Measurements from ENCODE around the gene FGFR3. TPM values are rescaled to one million over a fixed set of nuclear protein-coding genes. Genes with fewer than 3 reads are reported as not detected.

FGFR3 gene
- total RNA-seq, 1 experiment from 2014 or later: 8.2 TPM

DNA sequence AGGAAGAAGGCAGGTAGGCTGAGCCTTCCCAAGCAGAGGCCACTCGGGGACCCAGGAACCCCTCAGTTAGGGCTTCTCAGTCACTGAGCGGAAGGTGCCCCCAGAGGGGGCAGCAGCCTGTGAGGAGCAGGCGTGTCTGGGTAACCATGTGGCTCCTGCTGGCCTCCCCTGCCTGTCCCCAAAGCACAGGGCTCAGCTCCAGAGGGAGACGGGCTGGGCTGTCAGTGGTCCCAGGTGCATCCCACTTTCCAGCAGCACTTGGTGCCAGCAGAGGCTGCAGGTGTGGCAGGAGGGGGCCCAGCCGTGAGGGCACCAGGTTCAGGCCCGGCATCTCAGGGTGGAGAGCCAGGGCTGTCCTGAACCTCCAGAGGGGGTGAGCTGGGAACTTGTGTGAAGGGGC, 49.1 kb upstream of the FGFR3 start:
- no TSS peak for BruUV-seq (replicated peaks)
- ChIA-PET CTCF (no interaction called here), POLR2A (no interaction called here)
- H3K27me3 ChIP-seq (ENCODE audit: control insufficient read depth, insufficient read depth, low read length): no peaks in the 10 kb centered on the region
- H3K4me3 ChIP-seq (ENCODE audit: low read depth in 2 of 2, low read length in 2 of 2): no peak overlapping the region
- in situ Hi-C loops (cut with HindIII; ENCODE audit: low pct_unique_long_range_greater_than_20kb, low sequenced_read_pairs) (no loop called here), intact Hi-C loops (cut with micrococcal nuclease; ENCODE audit: unreplicated experiment) (no loop called here)
- ATAC-seq: no peak
- H3K4me1 ChIP-seq (ENCODE audit: control insufficient read depth, insufficient read depth, low read length): peaks cover 3% of the 10 kb centered on the region; the same call in 1 of the 2 replicates
- TF ChIP-seq, protein P1, sequence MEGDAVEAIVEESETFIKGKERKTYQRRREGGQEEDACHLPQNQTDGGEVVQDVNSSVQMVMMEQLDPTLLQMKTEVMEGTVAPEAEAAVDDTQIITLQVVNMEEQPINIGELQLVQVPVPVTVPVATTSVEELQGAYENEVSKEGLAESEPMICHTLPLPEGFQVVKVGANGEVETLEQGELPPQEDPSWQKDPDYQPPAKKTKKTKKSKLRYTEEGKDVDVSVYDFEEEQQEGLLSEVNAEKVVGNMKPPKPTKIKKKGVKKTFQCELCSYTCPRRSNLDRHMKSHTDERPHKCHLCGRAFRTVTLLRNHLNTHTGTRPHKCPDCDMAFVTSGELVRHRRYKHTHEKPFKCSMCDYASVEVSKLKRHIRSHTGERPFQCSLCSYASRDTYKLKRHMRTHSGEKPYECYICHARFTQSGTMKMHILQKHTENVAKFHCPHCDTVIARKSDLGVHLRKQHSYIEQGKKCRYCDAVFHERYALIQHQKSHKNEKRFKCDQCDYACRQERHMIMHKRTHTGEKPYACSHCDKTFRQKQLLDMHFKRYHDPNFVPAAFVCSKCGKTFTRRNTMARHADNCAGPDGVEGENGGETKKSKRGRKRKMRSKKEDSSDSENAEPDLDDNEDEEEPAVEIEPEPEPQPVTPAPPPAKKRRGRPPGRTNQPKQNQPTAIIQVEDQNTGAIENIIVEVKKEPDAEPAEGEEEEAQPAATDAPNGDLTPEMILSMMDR (IDR thresholded peaks at IDR 0.05): no peak
- no peak for TF ChIP-seq POLR2AphosphoS5 (IDR thresholded peaks at IDR 0.05; ENCODE audit: low read depth, low read length)
- no peak for TF ChIP-seq TCF7L2 (IDR thresholded peaks at IDR 0.05; ENCODE audit: low read depth, low read length)
- TF ChIP-seq, protein P2, sequence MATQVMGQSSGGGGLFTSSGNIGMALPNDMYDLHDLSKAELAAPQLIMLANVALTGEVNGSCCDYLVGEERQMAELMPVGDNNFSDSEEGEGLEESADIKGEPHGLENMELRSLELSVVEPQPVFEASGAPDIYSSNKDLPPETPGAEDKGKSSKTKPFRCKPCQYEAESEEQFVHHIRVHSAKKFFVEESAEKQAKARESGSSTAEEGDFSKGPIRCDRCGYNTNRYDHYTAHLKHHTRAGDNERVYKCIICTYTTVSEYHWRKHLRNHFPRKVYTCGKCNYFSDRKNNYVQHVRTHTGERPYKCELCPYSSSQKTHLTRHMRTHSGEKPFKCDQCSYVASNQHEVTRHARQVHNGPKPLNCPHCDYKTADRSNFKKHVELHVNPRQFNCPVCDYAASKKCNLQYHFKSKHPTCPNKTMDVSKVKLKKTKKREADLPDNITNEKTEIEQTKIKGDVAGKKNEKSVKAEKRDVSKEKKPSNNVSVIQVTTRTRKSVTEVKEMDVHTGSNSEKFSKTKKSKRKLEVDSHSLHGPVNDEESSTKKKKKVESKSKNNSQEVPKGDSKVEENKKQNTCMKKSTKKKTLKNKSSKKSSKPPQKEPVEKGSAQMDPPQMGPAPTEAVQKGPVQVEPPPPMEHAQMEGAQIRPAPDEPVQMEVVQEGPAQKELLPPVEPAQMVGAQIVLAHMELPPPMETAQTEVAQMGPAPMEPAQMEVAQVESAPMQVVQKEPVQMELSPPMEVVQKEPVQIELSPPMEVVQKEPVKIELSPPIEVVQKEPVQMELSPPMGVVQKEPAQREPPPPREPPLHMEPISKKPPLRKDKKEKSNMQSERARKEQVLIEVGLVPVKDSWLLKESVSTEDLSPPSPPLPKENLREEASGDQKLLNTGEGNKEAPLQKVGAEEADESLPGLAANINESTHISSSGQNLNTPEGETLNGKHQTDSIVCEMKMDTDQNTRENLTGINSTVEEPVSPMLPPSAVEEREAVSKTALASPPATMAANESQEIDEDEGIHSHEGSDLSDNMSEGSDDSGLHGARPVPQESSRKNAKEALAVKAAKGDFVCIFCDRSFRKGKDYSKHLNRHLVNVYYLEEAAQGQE (IDR thresholded peaks at IDR 0.05; ENCODE audit: insufficient read depth in 1 of 2, low read depth in 2 of 2, low read length in 1 of 2): no peak
- no peak for TF ChIP-seq SIN3A (IDR thresholded peaks at IDR 0.05; ENCODE audit: borderline replicate concordance, insufficient read depth, low read depth, low read length)
- no peaks in the 10 kb centered on the region for H3K36me3 ChIP-seq (ENCODE audit: control insufficient read depth, insufficient read depth, low read length)
- H3K9me3 ChIP-seq (ENCODE audit: control insufficient read depth, insufficient read depth, low read depth, low read length): no peaks in the 10 kb centered on the region
- H3K27ac ChIP-seq (ENCODE audit: low read length): no peak overlapping the region
- DNase-seq (ENCODE audit: low read depth, low spot score): no peak

DNA sequence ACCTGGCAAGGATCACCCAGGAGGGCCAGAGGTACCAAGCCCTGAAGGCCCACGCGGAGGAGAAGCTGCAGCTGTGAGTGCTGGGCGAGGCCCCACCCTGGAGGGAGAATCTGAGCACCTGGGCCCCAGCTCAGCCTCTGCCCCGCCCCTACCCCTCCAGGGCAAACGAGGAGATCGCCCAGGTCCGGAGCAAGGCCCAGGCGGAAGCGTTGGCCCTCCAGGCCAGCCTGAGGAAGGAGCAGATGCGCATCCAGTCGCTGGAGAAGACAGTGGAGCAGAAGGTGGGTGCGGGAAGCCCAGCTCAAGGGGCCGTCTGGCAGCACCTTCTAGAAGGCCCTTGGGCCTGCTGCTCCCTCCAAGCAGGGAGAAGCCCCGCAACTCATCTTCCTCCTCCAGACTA, 48.5 kb upstream of the FGFR3 start:
- POLR2A ChIA-PET: no interaction called here
- DNase-seq (ENCODE audit: low read depth, low spot score) (no peak), ATAC-seq (no peak)
- Histone ChIP-seq H3K9me3 (ENCODE audit: control insufficient read depth, insufficient read depth, low read depth, low read length) (no peaks in the 10 kb centered on the region), H3K27me3 (ENCODE audit: control insufficient read depth, insufficient read depth, low read length) (no peaks in the 10 kb centered on the region), H3K36me3 (ENCODE audit: control insufficient read depth, insufficient read depth, low read length) (no peaks in the 10 kb centered on the region), H3K27ac (ENCODE audit: low read length) (no peak overlapping the region), H3K4me1 (ENCODE audit: control insufficient read depth, insufficient read depth, low read length) (peaks cover 3% of the 10 kb centered on the region; the same call in 1 of the 2 replicates), H3K4me3 (ENCODE audit: low read depth in 2 of 2, low read length in 2 of 2) (no peak overlapping the region)
- no peak for TF ChIP-seq POLR2AphosphoS5 (IDR thresholded peaks at IDR 0.05; ENCODE audit: low read depth, low read length)
- TF ChIP-seq, protein P1 (IDR thresholded peaks at IDR 0.05): no peak
- TF ChIP-seq TCF7L2 (IDR thresholded peaks at IDR 0.05; ENCODE audit: low read depth, low read length): no peak
- TF ChIP-seq, protein P2 (IDR thresholded peaks at IDR 0.05; ENCODE audit: insufficient read depth in 1 of 2, low read depth in 2 of 2, low read length in 1 of 2): no peak
- no peak for TF ChIP-seq SIN3A (IDR thresholded peaks at IDR 0.05; ENCODE audit: borderline replicate concordance, insufficient read depth, low read depth, low read length)
- BruUV-seq (replicated peaks): no TSS peak
- CTCF ChIA-PET: no interaction called here
- in situ Hi-C loops (cut with HindIII; ENCODE audit: low pct_unique_long_range_greater_than_20kb, low sequenced_read_pairs): no loop called here
- intact Hi-C loops (cut with micrococcal nuclease; ENCODE audit: unreplicated experiment): no loop called here
